Posterior vena cava (tissue), 2 donors: ENCODE measurements around the gene MMGT1. TPM values are rescaled to one million over a fixed set of nuclear protein-coding genes. Genes with fewer than 3 reads are reported as not detected.
"Not testable (repeated sequence)": the region's sequence is repeated elsewhere in the genome, so short reads cannot be mapped to it uniquely, and the experiment has no call there.

Experiments
- DNase-seq: peaks from one replicate; pipeline ENCODE4 v3.0.0-alpha.2; 2020; ENCODE audit warnings: low spot score
- intact Hi-C, 2 donors: fragments of 100-400 bp; cut with DNase I; formaldehyde crosslinking; loops; one replicate each; pipeline versions ENCODE4 v1.14.1 to v1.14.2; 2022 to 2023
- total RNA-seq, 2 donors: library from RNA; stranded (reverse); fragmentation: NEBNext Ultra II Directional; extraction: Animal tissue kit (Norgen Biotek cat#: 25700); gene quantifications; one replicate each; pipeline ENCODE4 v1.2.1, GENCODE V29; 2021
- donor health status: DM: yes; HTN: yes; CAD: no.
- donor health status: DM: yes; HTN: yes; CAD: no.

MMGT1 gene
- total RNA-seq, 2 donors from 2014 or later = 31.9 to 38.5 TPM

- DNase-seq = no peak
- intact Hi-C loops = no loop called here
These were observed 29.3 kb downstream of the MMGT1 start for GRCh38 chrX:135944486-135944885.

GRCh38 chrX:135931644-135932487 lies 41.9 kb downstream of the MMGT1 start:
- no peak for DNase-seq
- intact Hi-C loops = no loop called here

GRCh38 chrX:135927897-135928296 lies 45.9 kb downstream of the MMGT1 start:
- intact Hi-C loops = no loop called here
- DNase-seq = no peak

- intact Hi-C loops = no loop called here
- no peak for DNase-seq
These were observed 50.4 kb downstream of the MMGT1 start for GRCh38 chrX:135923353-135923752.

- intact Hi-C loops, DNase-seq: not testable (repeated sequence)
These were observed 53.3 kb downstream of the MMGT1 start for GRCh38 chrX:135920516-135920915.

GRCh38 chrX:135914404-135914803 lies 59.4 kb downstream of the MMGT1 start:
- no peak for DNase-seq

More at GRCh38 chrX:135914404-135914803, 59.4 kb downstream of the MMGT1 start:
- intact Hi-C loops = no loop called here

Other genes with a start within 250 kb of the MMGT1 start
- gene CT45A3, start 205.8 kb downstream of the MMGT1 start, total RNA-seq = not detected
- not detected for gene CT45A5, start 188.5 kb downstream of the MMGT1 start, total RNA-seq
- not detected for gene CT45A6, start 171.2 kb downstream of the MMGT1 start, total RNA-seq
- not detected for gene CT45A2, start 154.0 kb downstream of the MMGT1 start, total RNA-seq
- not detected for gene CT45A7, start 136.7 kb downstream of the MMGT1 start, total RNA-seq
- not detected for gene CT45A8, start 119.5 kb downstream of the MMGT1 start, total RNA-seq
- not detected for gene CT45A9, start 102.2 kb downstream of the MMGT1 start, total RNA-seq
- not detected for gene CT45A10, start 80.5 kb downstream of the MMGT1 start, total RNA-seq
- not detected for gene SAGE1, start 80.3 kb downstream of the MMGT1 start, total RNA-seq
- gene SLC9A6, start 11.4 kb upstream of the MMGT1 start, total RNA-seq = 10 to 100 TPM; 12.1 to 13.3 TPM
- 1,000 to 10,000 TPM; 1,036 to 1,050 TPM for gene FHL1, start 173.5 kb upstream of the MMGT1 start, total RNA-seq